Brain microvascular endothelial cell (primary cell): ENCODE measurements around the gene KMT2E.

Experiments used
- DNase-seq: peaks from one replicate; pipeline ENCODE4 v3.0.0-alpha.2; 2020
- H3K27ac ChIP-seq: fragments of 250-450 bp; sonication (Bioruptor Pico); 2 replicates; pipeline ENCODE4 v1.5.1; 2020; ENCODE audit warnings: mild to moderate bottlenecking, moderate library complexity
- H3K27me3 ChIP-seq: fragments of 250-450 bp; sonication (Bioruptor Pico); replicated peaks from 2 replicates; pipeline ENCODE4 v1.5.1; 2020; ENCODE audit warnings: mild to moderate bottlenecking
- H3K36me3 ChIP-seq: fragments of 250-450 bp; sonication (Bioruptor Pico); replicated peaks from 2 replicates; pipeline ENCODE4 v1.5.1; 2020; ENCODE audit warnings: mild to moderate bottlenecking
- H3K4me3 ChIP-seq: 2 replicates; pipeline ENCODE4 v1.5.1; 2011; ENCODE audit warnings: low read depth, mild to moderate bottlenecking, control low read depth, low read length, moderate library complexity
- in situ Hi-C: cut with HindIII; loops from 2 replicates; pipeline ENCODE4 v1.10.0; 2017; ENCODE audit warnings: low sequenced_read_pairs, low pct_ligation_motif_present
- TF ChIP-seq, protein P1 (sequence below): IDR thresholded peaks from 2 replicates; pipeline ENCODE4 v1.5.1; 2011; ENCODE audit warnings: low read depth, mild to moderate bottlenecking, moderate library complexity, low read length, control low read depth, inconsistent platforms; ENCODE audit errors: missing control alignments

KMT2E gene

DNA sequence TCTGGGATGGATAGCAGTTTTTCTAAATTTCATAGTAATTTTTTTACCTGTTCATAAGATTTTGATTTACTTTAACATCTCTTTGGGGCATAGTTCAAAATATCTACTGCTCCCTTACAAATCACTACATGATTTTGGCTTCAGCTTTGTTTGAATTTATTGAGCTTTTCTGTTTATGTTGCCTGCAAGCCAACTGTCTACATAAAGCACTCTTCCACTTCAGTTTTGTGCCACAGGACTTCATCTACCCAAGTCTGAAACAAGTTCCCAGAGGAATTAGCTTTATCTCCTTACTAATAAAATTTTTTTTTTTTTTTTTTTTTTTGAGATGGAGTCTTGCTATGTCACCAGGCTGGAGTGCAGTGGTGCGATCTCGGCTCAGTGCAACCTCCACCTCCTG lies 45.4 kb upstream of the KMT2E start:
- in situ Hi-C loops, result no loop called here
- Histone ChIP-seq H3K27ac (no peak overlapping the region), H3K4me3 (no peak overlapping the region), H3K36me3 (no peaks in the 10 kb centered on the region), H3K27me3 (no peaks in the 10 kb centered on the region)
- TF ChIP-seq, protein P1, sequence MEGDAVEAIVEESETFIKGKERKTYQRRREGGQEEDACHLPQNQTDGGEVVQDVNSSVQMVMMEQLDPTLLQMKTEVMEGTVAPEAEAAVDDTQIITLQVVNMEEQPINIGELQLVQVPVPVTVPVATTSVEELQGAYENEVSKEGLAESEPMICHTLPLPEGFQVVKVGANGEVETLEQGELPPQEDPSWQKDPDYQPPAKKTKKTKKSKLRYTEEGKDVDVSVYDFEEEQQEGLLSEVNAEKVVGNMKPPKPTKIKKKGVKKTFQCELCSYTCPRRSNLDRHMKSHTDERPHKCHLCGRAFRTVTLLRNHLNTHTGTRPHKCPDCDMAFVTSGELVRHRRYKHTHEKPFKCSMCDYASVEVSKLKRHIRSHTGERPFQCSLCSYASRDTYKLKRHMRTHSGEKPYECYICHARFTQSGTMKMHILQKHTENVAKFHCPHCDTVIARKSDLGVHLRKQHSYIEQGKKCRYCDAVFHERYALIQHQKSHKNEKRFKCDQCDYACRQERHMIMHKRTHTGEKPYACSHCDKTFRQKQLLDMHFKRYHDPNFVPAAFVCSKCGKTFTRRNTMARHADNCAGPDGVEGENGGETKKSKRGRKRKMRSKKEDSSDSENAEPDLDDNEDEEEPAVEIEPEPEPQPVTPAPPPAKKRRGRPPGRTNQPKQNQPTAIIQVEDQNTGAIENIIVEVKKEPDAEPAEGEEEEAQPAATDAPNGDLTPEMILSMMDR, result no peak
- DNase-seq, result no peak

DNA sequence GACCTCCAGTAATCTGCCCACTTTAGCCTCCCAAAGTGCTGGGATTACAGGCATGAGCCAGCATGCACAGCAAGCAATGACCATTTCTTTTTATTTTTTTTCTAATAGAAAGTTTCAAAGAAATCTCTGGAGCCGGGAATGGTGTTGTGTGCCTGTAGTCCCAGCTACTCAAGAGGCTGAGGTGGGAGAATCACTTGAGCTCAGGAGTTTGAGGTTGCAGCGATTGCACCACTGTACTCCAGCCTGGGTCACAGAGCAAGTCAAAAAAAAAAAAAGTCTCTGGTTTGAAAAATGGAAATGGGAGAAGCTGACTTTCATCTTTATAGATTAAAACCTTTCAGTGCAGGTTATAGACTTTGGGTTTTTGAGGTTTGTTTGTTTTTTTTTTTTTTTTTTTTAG lies 44.8 kb upstream of the KMT2E start:
- DNase-seq, result no peak
- Histone ChIP-seq H3K27ac (no peak overlapping the region), H3K27me3 (no peaks in the 10 kb centered on the region), H3K4me3 (no peak overlapping the region), H3K36me3 (no peaks in the 10 kb centered on the region)
- in situ Hi-C loops, result no loop called here
- TF ChIP-seq, protein P1, result no peak

DNA sequence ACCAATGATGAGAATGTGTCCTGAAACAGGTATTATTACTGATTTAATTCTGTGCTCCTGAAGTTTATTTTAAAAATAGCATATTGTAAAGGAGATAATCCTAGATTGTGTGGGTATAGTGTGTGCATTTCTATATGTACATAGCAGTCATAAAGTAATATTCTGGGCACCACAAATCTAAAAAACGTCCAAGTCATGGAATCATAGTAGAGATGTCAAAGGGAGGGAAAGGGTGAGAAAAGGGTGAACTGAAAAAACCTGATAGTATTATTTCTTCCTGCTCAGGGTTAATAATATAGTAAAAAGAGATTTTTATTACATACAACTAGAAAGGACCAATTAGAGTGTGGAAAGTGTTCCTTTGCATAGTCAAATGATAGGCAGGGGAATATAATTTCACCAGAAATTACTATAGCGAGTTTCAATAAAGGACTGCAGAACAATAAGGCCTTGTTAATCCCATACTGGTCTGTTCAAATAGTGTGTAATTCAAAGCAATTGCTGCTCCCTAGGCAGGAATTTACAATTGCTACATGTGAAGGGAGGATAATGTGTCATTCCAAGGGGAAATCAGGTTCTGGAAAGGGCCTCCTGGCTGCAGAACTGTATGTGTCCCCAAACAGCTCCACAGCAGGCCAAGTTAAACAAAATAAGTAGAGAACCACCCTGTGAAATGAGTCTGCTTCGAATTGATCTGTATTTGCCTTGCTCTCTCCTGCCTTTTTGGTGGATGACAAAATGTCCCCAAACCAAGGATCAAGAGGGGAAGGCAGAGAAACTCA lies 42.5 kb upstream of the KMT2E start:
- TF ChIP-seq, protein P1, result no peak
- Histone ChIP-seq H3K27ac (peak overlapping the region; percentile 77), H3K36me3 (no peaks in the 10 kb centered on the region), H3K4me3 (no peak overlapping the region), H3K27me3 (no peaks in the 10 kb centered on the region)
- no peak for DNase-seq
- in situ Hi-C loops, result no loop called here

DNA sequence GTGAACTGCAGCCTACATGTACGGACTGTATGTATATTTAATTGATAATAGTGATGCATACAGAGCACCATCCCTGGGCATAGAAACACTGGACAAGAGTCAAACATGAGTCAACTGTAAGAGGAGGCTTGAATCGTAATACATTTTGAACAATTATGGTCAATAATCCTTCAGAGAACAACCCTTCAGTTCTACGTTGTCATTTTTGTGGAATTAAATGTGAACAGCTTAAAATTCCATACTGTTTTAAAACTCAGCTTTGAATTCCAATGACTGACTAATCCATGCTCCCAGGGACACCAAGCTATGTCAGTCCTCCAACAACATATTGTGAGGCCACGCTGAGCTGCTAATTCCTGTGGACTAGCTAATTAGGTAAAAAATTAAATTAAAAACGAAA lies 41.5 kb upstream of the KMT2E start:
- H3K27me3 ChIP-seq, result no peaks in the 10 kb centered on the region
- in situ Hi-C loops, result no loop called here
- DNase-seq, result peak; percentile 42
- H3K27ac ChIP-seq, result peak overlapping the region; percentile 77
- TF ChIP-seq, protein P1, result no peak
- H3K4me3 ChIP-seq, result no peak overlapping the region
- H3K36me3 ChIP-seq, result no peaks in the 10 kb centered on the region

DNA sequence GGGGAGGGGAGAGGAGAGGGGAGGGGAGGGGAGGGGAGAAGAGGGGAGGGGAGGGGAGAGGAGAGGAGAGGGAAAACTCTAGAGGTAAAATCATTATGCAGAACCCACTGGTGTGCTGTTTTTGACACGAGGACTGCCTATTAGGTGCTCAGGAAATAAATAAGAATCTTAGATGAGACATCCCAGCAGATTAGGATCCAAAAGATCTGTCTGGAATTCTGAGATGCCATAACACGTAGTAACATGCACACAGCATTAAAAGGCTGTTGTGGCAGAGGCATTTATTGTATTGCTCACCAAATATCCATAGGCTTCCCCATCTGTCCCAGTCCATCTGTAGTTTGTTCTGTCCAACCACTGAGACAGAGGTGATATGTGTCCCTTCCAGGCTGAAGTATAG lies 40.8 kb upstream of the KMT2E start:
- in situ Hi-C loops, result no loop called here
- no peak for DNase-seq
- no peaks in the 10 kb centered on the region for H3K36me3 ChIP-seq
- H3K4me3 ChIP-seq, result no peak overlapping the region
- TF ChIP-seq, protein P1, result no peak
- H3K27me3 ChIP-seq, result no peaks in the 10 kb centered on the region
- H3K27ac ChIP-seq, result peak overlapping the region; percentile 49
